A673 (cell line): ENCODE results near the gene SURF6. TPM values are rescaled to one million over a fixed set of nuclear protein-coding genes. Genes with fewer than 3 reads are reported as not detected.
A peak's percentile ranks its signal among the peaks of the same experiment; 100 is the strongest.
"Not testable (repeated sequence)": the region's sequence is repeated elsewhere in the genome, so short reads cannot be mapped to it uniquely, and the experiment has no call there.

Experiments used
- BruUV-seq: library from RNA; stranded (reverse); fragments of 400-500 nt; replicated peaks from 2 replicates; lab custom pipeline; 2021; lab: Mats Ljungman, UMichigan
- CTCF ChIA-PET: fragments of 300-600 bp; sonication (Branson Sonifier 250); formaldehyde crosslinking; loops from one replicate; lab custom pipeline; 2022; ENCODE audit warnings: antibody characterized with exemption; lab: Charles Lee
- POLR2A ChIA-PET: fragments of 300-600 bp; sonication (Branson Sonifier 250); formaldehyde crosslinking; loops from one replicate; lab custom pipeline; 2022; ENCODE audit warnings: antibody characterized with exemption; ENCODE audit not compliant: low non-redundant PET; lab: Charles Lee
- DNase-seq: peaks from one replicate; pipeline ENCODE4 v3.0.0-alpha.2; 2015; ENCODE audit warnings: low spot score
- H3K27ac ChIP-seq: fragments of 200-600 bp; sonication (generic); 2 replicates; pipeline ENCODE4 v1.5.1; 2016; ENCODE audit warnings: mixed run types, low read depth, mild to moderate bottlenecking, mixed read lengths, antibody characterized with exemption, low read length; ENCODE audit not compliant: poor library complexity, severe bottlenecking
- H3K27me3 ChIP-seq: fragments of 200-600 bp; sonication (generic); replicated peaks from 2 replicates; pipeline ENCODE4 v1.6.1; 2017; ENCODE audit warnings: mixed run types, low read depth, mild to moderate bottlenecking, mixed read lengths, antibody characterized with exemption, low read length; ENCODE audit not compliant: insufficient read depth, poor library complexity
- H3K36me3 ChIP-seq: fragments of 200-600 bp; sonication (generic); 2 replicates; pipeline ENCODE4 v1.6.1; 2016; ENCODE audit warnings: mixed run types, mild to moderate bottlenecking, mixed read lengths, antibody characterized with exemption, low read length; ENCODE audit not compliant: insufficient read depth, poor library complexity, severe bottlenecking
- H3K4me1 ChIP-seq: fragments of 200-600 bp; sonication (generic); 2 replicates; pipeline ENCODE4 v1.6.1; 2017; ENCODE audit warnings: mixed run types, mild to moderate bottlenecking, mixed read lengths, antibody characterized with exemption, low read length; ENCODE audit not compliant: insufficient read depth, poor library complexity, severe bottlenecking
- H3K4me3 ChIP-seq: fragments of 200-600 bp; sonication (generic); 2 replicates; pipeline ENCODE4 v1.5.1; 2016; ENCODE audit warnings: low read depth, mixed run types, mild to moderate bottlenecking, mixed read lengths, low read length; ENCODE audit not compliant: poor library complexity, severe bottlenecking
- H3K9me3 ChIP-seq: fragments of 200-600 bp; sonication (generic); 2 replicates; pipeline ENCODE4 v1.6.1; 2016; ENCODE audit warnings: mixed run types, low read depth, mild to moderate bottlenecking, mixed read lengths, antibody characterized with exemption, low read length; ENCODE audit not compliant: poor library complexity, severe bottlenecking
- CTCF ChIP-seq: fragments of 300-800, 200-600 bp; sonication (generic); conservative IDR thresholded peaks from 2 replicates; pipeline ENCODE4 v1.5.1; 2017; ENCODE audit warnings: low read depth, mild to moderate bottlenecking, antibody characterized with exemption, low read length, moderate library complexity, mixed read lengths
- EZH2 ChIP-seq: fragments of 200-600 bp; sonication (generic); IDR thresholded peaks from 2 replicates; pipeline ENCODE4 v1.6.1; 2017; ENCODE audit warnings: borderline replicate concordance, low read depth, mild to moderate bottlenecking, mixed read lengths, antibody characterized with exemption, low read length; ENCODE audit not compliant: poor library complexity, severe bottlenecking
- intact Hi-C: fragments of 100-400 bp; cut with micrococcal nuclease; formaldehyde crosslinking; loops from one replicate; pipeline ENCODE4 v1.10.0; 2022; ENCODE audit not compliant: unreplicated experiment
- total RNA-seq: library from RNA; stranded (reverse); gene quantifications from 2 replicates; pipeline ENCODE4 v1.2.3, GENCODE V29; 2021

SURF6 gene
- total RNA-seq, 1 experiment from 2014 or later: 36.6 TPM

GRCh38 chr9:133379153-133380086 lies 43.4 kb upstream of the SURF6 start:
- Histone ChIP-seq H3K36me3 (no peaks in the 10 kb centered on the region), H3K27ac (no peak overlapping the region), H3K4me1 (peaks cover 21% of the 10 kb centered on the region), H3K4me3 (no peak overlapping the region), H3K9me3 (no peaks in the 10 kb centered on the region), H3K27me3 (no peaks in the 10 kb centered on the region)
- intact Hi-C loops: no loop called here
- DNase-seq: no peak
- ChIA-PET CTCF (interaction anchor here (0.6 kb wide), 1 partner anchor 20 kb away, joined by 6 read pairs; no protein-coding TSS in a partner anchor), POLR2A (no interaction called here)
- TF ChIP-seq EZH2 (no peak), CTCF (no peak)
- no TSS peak for BruUV-seq

- TF ChIP-seq CTCF: no peak
- TF ChIP-seq EZH2: no peak
- ChIA-PET CTCF (no interaction called here), POLR2A (interaction anchor here (0.5 kb wide), 1 partner anchor 319 kb away, joined by 6 read pairs; no protein-coding TSS in a partner anchor)
- Histone ChIP-seq H3K27ac (no peak overlapping the region), H3K4me1 (peaks cover 21% of the 10 kb centered on the region), H3K27me3 (no peaks in the 10 kb centered on the region), H3K36me3 (peaks cover 7% of the 10 kb centered on the region), H3K4me3 (no peak overlapping the region), H3K9me3 (no peaks in the 10 kb centered on the region)
- DNase-seq: no peak
- intact Hi-C loops: no loop called here
- no TSS peak for BruUV-seq
Observed at GRCh38 chr9:133378408-133378962, 42.5 kb upstream of the SURF6 start.

- Histone ChIP-seq H3K4me3 (no peak overlapping the region), H3K4me1 (peaks cover 21% of the 10 kb centered on the region), H3K27me3 (no peaks in the 10 kb centered on the region), H3K9me3 (no peaks in the 10 kb centered on the region), H3K27ac (no peak overlapping the region), H3K36me3 (peaks cover 14% of the 10 kb centered on the region)
- DNase-seq: peak; percentile 84
- ChIA-PET POLR2A (interaction anchor here (0.5 kb wide), 1 partner anchor 320 kb away, joined by 6 read pairs; no protein-coding TSS in a partner anchor), CTCF (no interaction called here)
- TF ChIP-seq CTCF (no peak), EZH2 (no peak)
- intact Hi-C loops: no loop called here
- BruUV-seq: no TSS peak
Observed at GRCh38 chr9:133377721-133378216, 41.8 kb upstream of the SURF6 start.

- H3K27ac ChIP-seq, H3K9me3 ChIP-seq, intact Hi-C loops, H3K27me3 ChIP-seq, DNase-seq, POLR2A ChIA-PET, CTCF ChIA-PET, BruUV-seq: not testable (repeated sequence)
- Histone ChIP-seq H3K36me3 (peaks cover 19% of the 10 kb centered on the region), H3K4me1 (peaks cover 21% of the 10 kb centered on the region), H3K4me3 (peak overlapping the region; percentile 97)
Observed at GRCh38 chr9:133377280-133377679, 41.3 kb upstream of the SURF6 start.
